NCI-H187 (cell line): ENCODE data around the gene KRTAP5-3.

ENCODE experiments used
- DNase-seq, 2 experiments: peaks; one replicate each; lab custom pipeline; 2025; lab: John Stamatoyannopoulos, UW

Gene KRTAP5-3

DNA sequence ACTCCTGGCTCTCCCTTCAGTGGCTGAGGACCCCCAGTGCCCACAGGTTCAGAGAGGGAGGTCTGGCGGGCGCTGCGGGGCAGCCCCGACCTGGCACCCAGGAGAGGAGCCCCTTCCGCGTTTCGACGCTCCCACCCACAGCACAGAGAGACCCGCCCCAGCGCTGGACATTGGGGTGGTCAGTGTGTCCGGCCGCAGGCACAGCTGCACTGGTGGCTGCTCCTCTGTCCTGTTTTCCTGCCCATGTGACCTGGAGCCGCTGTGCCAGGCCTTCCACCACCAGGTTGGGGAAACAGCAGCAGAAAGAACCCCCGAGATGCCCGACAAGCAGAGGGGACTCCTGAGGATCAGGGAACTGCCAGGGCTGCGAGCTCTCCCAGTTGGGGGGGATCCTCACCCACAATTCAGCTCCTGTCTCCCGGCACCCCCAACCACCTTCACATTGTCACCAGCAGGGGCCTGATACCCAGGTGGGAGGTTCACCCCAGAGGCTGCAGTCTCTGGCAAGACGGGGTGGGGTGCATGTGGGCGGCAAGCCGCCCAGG, 35.0 kb upstream of the KRTAP5-3 start:
- DNase-seq = no peak

GRCh38 chr11:1642288-1643145, 34.3 kb upstream of the KRTAP5-3 start:
- DNase-seq = no peak

DNA sequence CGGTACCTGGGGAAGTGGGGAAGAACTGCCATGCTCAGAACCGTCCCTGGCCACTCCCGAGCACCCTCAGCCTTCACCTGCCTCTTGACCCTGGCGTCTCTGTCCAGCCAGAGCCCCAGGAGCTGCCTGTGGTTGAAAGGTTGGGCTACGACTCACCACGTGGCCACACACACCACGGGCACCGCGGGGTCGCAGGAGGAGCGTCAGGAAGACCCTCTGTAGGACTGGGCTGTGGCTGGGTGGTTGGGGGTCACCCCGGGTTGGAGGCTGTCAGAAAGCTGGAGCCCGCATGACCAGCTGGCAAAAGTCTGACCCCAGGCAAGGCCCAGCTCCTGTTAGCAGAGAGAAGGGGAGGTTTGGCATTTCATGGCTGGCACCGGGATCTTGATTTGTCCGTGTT, 32.8 kb upstream of the KRTAP5-3 start:
- DNase-seq = no peak

GRCh38 chr11:1640076-1640946, 32.0 kb upstream of the KRTAP5-3 start:
- DNase-seq = peak; percentile 27 to 47

DNA sequence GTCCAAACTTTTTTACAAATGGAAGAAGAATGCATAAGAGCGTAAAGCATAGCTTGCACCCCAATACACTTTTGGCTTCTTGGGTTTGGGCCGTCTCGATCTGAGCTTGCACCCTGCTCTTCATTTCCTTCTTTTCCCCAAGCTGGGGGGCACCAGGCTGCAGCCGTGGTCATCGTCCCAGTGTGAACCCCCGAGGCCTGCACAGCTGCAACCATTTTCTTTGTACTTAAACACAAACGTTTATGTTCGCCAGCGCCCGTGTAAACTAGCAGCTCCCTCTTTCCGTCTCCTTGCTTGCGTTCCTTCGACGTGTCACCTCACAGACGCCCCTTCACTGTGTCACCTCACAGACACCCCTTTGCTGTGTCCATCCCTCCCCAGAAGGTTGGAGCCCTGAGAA, 31.4 kb upstream of the KRTAP5-3 start:
- no peak for DNase-seq

DNA sequence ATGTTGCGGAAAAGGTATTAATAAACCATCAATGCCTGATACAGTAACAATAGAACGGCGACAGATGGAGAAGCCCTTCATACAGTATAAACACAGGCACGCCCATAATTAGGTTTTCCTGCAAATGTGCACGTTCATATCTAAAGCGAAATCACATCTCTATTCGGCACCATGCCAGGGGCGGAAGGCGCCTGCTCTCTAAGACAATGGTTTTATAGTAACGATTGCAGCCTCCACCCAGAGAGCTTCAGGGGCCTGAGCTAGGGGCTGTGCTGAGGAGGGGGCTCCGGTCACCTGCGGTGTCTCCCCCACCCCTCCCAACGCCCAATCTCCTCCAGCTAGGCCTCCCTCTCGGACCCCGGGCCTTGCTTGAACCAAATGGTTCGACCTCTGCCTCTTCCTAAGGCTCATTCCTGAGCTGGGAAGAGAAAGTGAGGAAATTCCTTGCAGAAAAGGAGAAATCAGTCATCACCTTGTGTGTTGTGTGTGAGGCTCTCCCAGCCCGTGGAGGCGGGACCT, 30.9 kb upstream of the KRTAP5-3 start:
- peak in 1 of 2 experiments; percentile 25 for DNase-seq

- no peak for DNase-seq
Measured at GRCh38 chr11:1638344-1638743, 30.1 kb upstream of the KRTAP5-3 start.

DNA sequence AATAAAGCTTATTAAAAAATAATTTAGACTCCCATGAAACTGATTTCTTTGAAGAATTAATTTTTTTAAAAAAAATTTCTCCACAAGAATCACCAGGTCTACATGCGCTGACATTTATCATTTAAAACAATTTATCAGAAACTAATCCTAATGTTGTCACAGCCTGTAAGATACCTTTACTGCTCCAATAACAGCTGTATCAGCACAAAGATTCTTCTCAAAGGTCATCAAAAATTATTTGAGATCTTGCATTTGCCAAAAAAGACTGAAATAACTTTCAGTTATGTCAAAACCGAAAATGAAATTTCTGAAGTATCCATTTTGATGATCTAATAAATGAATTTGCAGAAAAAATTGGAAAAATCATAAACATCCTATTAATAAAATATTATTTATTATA, 29.4 kb upstream of the KRTAP5-3 start:
- DNase-seq = no peak

DNA sequence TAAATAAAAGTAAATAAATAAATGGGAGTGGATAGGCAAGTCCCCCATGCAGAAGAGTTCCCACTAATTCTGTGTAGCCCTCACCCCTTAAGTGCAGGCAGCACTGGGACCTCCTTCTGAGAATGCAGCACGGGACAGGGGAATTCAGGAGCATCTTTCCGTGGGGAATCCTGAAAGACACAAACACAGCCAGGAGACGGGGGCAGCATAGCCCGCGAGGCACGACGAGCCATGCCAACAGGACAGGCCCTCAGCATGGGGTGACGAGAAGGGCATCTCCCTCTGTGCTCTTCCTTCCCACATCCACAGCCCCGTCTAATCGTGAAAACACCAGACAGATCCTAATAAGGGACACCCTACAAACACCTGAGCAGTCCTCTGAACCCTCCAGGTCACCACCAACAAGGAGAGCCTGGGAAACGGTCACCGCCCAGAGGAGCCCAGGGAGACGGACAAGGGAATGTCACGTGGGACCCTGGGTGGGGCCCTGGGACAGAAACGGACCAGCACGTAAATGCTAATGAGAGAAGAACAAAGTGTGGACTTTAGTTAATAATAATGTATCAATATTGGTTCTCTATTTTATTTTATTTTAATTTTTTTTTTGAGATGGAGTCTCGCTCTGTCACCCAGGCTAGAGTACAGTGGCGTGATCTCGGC, 28.2 kb upstream of the KRTAP5-3 start:
- DNase-seq = no peak

- no peak for DNase-seq
Measured at GRCh38 chr11:1633864-1634263, 25.6 kb upstream of the KRTAP5-3 start.

- no peak for DNase-seq
Measured at GRCh38 chr11:1632053-1632714, 23.9 kb upstream of the KRTAP5-3 start.

- DNase-seq = no peak
Measured at GRCh38 chr11:1631066-1631568, 22.9 kb upstream of the KRTAP5-3 start.

GRCh38 chr11:1630271-1630670, 22.0 kb upstream of the KRTAP5-3 start:
- no peak for DNase-seq

DNA sequence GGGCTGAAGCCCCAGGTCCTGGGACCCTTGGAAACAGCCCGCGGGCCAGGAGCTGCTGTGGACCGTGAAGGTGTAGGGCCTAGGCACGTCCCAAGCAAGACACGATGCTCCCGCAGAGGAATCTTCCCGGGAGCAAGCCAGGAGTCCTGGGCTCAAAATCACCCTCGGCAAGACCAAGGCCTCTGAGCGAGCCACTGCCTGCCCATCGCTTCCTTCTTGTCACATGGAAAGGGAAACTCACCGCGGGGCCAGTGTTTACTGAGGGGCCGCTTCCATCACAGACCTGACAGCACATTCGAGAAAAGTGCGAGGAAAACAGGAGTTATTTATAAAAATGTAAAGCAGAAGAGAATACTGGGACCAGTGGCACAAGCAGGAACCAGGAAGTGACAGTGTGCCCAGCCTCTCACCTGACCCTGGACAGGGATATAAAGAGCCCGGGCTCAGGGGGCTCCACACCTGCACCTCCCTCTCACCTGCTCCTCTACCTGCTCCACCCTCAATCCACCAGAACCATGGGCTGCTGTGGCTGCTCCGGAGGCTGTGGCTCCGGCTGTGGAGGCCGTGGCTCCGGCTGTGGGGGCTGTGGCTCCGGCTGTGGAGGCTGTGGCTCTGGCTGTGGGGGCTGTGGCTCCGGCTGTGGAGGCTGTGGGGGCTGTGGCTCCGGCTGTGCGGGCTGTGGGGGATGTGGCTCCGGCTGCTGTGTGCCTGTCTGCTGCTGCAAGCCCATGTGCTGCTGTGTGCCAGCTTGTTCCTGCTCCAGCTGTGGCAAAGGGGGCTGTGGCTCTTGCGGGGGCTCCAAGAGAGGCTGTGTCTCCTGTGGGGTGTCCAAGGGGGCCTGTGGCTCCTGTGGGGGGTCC, 21.3 kb upstream of the KRTAP5-3 start, which contains the start of gene KRTAP5-5:
Gene KRTAP5-5, plus strand, starts transcription at position 450 of the 860 bp plus-strand sequence. Its CDS starts 66 bp downstream, at position 516.
- no peak for DNase-seq

- DNase-seq = peak in 1 of 2 experiments; percentile 25
Measured at GRCh38 chr11:1628506-1629325, 20.5 kb upstream of the KRTAP5-3 start.

DNA sequence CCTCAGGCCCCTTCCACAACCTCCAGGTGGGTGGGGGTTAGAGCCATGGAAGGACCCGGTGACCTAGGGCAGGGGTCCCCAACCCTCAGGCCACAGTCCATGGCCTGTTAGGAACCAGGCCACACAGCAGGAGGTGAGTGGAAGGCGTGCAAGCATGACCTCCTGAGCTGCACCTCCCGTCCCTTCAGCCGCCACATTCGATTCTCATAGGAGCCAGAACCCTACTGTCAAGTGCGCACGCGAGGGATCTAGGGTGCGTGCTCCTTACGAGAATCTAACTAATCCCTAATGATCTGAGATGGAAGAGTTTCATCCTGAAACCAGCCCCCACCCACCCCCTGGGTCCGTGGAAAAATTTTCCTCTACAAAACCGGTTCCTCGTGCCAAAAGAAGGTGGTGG, 17.3 kb upstream of the KRTAP5-3 start:
- no peak for DNase-seq

- DNase-seq = no peak
Measured at GRCh38 chr11:1624621-1625020, 16.4 kb upstream of the KRTAP5-3 start.

DNA sequence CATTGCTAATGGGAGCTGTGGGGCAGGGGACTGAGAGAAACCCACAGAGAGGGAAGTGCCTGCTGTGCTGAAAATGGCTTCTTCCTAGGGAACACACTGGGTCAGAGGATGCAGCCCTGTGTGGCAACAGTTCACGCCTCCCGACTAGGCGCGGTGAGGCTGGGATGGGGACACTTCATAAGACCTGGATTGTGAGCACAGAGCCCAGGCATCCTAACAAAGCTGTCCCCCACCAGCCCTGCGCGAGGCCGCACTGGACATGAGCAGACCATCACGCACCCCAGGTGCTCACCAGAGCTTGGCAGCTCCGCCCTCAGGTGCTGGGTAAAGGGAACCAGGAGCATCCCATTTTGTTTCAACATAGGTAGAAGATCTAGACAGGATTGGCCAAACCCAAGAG, 15.5 kb upstream of the KRTAP5-3 start:
- DNase-seq = no peak

- no peak for DNase-seq
Measured at GRCh38 chr11:1622086-1622485, 13.8 kb upstream of the KRTAP5-3 start, which contains the start of gene KRTAP5-4. Gene KRTAP5-4, minus strand, starts transcription at chr11:1622138. Its CDS starts 45 bp downstream, at chr11:1622093.
